Transverse colon (tissue), 4 donors: ENCODE results near the gene TMEM164.

Experiments
- EP300 ChIP-seq: sonication (generic); formaldehyde crosslinking; IDR thresholded peaks from one replicate; pipeline ENCODE4 v1.6.1; 2017; ENCODE audit warnings: antibody characterized with exemption, low read depth
- POLR2A ChIP-seq: fragments of 450-650 bp; IDR thresholded peaks from one replicate; pipeline ENCODE4 v1.6.1; 2016; ENCODE audit warnings: antibody characterized with exemption, mild to moderate bottlenecking, moderate library complexity
- POLR2AphosphoS5 ChIP-seq, 3 donors: sonication (generic); formaldehyde crosslinking; IDR thresholded peaks; one replicate each; pipeline ENCODE4 v1.6.1; 2016; ENCODE audit warnings: antibody characterized with exemption in 3 of 3
- TF ChIP-seq, protein P1 (sequence below), 5 experiments: fragments of 200-600 bp in 3 of 5; fragments of 450-650 bp in 2 of 5; sonication (generic) in 3 of 5; IDR thresholded peaks; 1 replicate in 2 of 5; 2 replicates in 3 of 5; pipeline ENCODE4 v1.5.1; 2016 to 2017; ENCODE audit warnings: antibody characterized with exemption in 5 of 5, inconsistent platforms in 3 of 5, mild to moderate bottlenecking in 2 of 5, moderate library complexity in 1 of 5

DNA sequence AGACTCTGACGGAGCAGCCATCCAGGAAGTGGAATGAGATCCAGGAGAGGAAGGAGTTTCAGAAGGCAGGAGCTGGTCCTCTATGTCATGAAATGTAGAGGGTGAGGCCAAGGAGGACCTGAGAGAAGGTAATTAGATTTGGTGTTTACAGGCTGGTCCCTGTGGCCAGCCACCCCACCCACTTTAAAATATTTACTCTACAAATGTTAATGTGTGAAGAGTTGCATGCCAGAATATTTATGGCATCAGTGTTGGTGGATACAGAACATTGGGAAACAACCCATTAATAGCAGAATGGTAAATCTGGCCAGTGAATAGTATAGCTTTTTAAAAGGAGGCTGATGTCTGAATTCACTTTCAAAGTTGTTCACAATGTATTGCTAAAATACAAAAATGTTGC is 17.6 kb downstream of the TMEM164 start:
- TF ChIP-seq, protein P1, sequence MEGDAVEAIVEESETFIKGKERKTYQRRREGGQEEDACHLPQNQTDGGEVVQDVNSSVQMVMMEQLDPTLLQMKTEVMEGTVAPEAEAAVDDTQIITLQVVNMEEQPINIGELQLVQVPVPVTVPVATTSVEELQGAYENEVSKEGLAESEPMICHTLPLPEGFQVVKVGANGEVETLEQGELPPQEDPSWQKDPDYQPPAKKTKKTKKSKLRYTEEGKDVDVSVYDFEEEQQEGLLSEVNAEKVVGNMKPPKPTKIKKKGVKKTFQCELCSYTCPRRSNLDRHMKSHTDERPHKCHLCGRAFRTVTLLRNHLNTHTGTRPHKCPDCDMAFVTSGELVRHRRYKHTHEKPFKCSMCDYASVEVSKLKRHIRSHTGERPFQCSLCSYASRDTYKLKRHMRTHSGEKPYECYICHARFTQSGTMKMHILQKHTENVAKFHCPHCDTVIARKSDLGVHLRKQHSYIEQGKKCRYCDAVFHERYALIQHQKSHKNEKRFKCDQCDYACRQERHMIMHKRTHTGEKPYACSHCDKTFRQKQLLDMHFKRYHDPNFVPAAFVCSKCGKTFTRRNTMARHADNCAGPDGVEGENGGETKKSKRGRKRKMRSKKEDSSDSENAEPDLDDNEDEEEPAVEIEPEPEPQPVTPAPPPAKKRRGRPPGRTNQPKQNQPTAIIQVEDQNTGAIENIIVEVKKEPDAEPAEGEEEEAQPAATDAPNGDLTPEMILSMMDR (IDR thresholded peaks at IDR 0.05), result no peak
- TF ChIP-seq POLR2AphosphoS5 (IDR thresholded peaks at IDR 0.05) (no peak), POLR2A (no peak), EP300 (no peak)
